Stimulated activated CD4-positive, alpha-beta T cell treated with anti-CD3 and anti-CD28 coated beads, Interleukin-1b, Interleukin-23, amount 100 ng/mL, for 24 hours (primary cell): ENCODE data around the gene UPK1A.
"Not testable (repeated sequence)": the region's sequence is repeated elsewhere in the genome, so short reads cannot be mapped to it uniquely, and the experiment has no call there.

Experiments used
- DNase-seq, 4 experiments: peaks; one replicate each; pipeline ENCODE4 v3.0.0-alpha.2; 2020; ENCODE audit warnings: low read depth in 4 of 4, low spot score in 1 of 4

The UPK1A gene

DNA sequence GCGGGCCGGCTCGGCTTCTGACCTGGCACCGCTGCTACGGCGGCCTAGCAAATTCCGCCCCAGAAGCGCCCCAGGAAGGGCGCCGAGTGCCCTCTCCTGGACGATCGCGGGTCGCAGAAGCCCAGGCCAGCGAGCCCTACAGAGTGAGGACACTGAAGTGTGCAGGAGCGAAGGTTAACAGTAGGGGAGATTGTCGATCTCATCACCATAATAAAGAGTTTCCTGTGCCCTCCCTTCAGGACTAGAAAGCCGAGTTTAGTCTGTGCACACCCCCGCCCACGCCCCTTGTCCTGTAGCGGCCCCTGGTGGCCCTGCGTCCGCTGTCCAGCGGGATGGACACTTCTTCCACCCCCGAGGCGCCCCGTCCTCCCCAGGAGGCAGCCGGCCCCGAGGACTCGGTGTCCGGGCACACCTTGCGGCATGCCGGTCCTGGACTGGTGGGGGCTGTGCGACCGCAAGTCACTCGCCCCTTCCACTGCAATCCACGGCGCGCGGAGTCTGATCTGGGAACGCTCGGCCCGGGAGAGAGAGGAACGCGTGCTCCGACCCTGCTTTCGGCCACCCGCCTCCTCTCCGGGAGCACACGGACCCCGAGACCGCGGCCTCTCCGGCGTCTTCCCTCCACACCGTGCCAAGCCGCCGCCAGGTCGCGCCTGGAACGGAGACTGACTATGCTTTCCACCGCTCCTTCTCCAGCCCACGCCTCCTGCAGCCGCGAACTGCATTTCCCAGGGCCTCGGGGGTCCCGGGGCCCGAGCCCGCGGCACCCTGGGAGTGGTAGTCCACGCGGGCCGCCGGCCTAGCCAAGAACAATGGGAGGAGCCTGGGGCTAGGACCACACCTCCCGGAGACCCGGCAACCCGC lies 50.7 kb downstream of the UPK1A start:
- DNase-seq, result peak in 3 of 4 experiments; percentile 73 to 94 (median 91)

DNA sequence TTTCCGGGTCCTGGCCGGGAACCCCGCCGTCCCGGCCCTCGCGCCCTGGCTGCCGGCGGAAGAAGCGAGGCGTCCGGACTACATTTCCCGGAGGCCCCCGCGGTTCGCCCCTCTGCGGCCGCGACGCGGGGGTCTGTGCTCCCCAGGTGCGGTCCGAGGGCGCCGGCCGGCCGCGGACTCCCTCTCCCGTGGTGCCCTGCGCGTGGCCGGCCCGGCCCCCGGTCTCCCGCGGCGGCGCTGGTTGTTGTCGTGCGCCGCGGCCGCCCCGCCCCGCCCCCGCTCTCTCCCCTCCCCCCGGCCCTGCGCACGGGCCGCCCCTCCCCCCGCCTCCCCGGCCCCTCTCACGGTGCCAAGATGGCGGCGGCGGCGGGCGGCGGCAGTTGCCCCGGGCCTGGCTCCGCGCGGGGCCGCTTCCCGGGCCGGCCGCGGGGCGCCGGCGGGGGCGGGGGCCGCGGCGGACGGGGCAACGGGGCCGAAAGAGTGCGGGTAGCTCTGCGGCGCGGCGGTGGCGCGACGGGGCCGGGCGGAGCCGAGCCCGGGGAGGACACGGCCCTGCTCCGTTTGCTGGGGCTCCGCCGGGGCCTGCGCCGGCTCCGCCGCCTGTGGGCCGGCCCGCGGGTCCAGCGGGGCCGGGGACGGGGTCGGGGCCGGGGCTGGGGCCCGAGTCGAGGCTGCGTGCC lies 51.5 kb downstream of the UPK1A start, which contains the start of gene KMT2B:
Gene KMT2B, plus strand, starts transcription at position 339 of the 680 bp plus-strand sequence. Its CDS starts 16 bp downstream, at position 355.
- peak in 2 of 4 experiments; percentile 83 to 93 for DNase-seq

DNA sequence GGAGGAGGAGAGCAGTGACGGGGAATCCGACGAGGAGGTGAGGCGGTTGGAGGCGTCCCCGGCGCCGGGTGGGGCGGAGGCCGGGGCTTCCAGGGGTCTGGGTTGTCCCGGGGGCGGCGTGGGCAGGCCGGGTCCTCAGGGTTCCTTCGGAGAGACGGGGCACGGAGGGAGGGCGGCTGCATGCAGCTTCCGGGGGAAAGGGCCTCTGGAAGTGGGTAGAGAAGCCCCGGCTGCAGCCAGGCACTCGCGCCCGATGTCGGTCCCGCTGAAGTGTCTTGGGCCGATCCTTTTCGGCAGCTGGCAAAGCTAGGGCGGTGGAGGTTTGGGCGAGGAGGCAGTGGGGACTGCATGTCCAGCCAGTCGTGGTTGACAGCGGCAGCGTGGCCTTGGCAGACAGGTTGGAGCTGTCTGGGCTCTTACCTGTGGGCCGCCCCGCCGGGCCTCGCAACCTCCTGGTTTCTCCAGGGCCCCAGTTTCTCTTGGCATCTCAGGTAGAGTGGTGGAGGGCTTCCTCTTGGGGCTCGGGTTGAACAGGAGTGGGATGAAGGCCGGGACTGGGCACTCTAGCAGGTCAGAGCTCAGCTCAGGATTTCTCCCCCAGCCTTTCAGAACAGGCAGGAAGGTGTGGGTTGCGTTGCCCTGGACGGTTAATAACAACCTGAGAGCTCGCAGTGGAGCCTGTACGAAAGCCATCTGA lies 52.2 kb downstream of the UPK1A start:
- peak in 1 of 4 experiments; percentile 51 for DNase-seq

DNA sequence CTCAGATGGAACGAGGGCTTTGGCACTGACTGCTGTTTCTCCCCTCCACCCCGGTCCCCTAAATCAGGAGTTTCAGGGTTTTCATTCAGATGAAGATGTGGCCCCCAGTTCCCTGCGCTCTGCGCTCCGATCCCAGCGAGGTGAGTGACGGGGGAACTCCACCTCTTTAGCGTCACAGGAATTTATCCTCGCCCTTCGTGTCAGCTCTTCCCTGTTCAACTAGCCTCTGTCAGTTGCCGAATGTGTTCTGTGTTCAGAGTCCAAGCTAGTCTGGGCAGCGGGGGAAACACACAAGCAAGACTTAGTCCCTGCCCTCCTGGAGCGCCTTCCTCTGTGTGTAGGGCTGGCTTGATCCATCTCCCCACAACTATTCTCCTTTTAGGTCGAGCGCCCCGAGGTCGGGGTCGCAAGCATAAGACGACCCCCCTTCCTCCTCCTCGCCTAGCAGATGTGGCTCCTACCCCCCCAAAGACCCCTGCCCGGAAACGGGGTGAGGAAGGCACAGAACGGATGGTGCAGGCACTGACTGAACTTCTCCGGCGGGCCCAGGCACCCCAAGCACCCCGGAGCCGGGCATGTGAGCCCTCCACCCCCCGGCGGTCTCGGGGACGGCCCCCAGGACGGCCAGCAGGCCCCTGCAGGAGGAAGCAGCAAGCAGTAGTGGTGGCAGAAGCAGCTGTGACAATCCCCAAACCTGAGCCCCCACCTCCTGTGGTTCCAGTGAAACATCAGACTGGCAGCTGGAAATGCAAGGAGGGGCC lies 53.3 kb downstream of the UPK1A start:
- DNase-seq, result no peak

DNA sequence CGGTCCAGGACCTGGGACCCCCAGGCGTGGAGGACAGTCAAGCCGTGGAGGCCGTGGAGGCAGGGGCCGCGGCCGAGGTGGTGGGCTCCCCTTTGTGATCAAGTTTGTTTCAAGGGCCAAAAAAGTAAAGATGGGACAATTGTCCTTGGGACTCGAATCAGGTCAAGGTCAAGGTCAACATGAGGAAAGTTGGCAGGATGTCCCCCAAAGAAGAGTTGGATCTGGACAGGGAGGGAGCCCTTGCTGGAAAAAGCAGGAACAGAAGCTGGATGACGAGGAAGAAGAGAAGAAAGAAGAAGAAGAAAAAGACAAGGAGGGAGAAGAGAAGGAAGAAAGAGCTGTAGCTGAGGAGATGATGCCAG lies 53.8 kb downstream of the UPK1A start:
- DNase-seq, result no peak

DNA sequence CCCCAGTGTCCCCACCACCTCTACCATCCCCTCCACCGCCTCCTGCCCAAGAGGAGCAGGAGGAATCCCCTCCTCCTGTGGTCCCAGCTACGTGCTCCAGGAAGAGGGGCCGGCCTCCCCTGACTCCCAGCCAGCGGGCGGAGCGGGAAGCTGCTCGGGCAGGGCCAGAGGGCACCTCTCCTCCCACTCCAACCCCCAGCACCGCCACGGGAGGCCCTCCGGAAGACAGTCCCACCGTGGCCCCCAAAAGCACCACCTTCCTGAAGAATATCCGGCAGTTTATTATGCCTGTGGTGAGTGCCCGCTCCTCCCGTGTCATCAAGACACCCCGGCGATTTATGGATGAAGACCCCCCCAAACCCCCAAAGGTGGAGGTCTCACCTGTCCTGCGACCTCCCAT lies 54.3 kb downstream of the UPK1A start:
- no peak for DNase-seq

DNA sequence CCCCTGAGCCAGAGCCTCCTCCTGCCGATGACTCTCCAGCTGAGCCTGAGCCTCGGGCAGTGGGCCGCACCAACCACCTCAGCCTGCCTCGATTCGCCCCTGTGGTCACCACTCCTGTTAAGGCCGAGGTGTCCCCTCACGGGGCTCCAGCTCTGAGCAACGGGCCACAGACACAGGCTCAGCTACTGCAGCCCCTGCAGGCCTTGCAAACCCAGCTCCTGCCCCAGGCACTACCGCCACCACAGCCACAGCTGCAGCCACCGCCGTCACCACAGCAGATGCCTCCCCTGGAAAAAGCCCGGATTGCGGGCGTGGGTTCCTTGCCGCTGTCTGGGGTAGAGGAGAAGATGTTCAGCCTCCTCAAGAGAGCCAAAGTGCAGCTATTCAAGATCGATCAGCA lies 55.1 kb downstream of the UPK1A start:
- DNase-seq, result no peak

DNA sequence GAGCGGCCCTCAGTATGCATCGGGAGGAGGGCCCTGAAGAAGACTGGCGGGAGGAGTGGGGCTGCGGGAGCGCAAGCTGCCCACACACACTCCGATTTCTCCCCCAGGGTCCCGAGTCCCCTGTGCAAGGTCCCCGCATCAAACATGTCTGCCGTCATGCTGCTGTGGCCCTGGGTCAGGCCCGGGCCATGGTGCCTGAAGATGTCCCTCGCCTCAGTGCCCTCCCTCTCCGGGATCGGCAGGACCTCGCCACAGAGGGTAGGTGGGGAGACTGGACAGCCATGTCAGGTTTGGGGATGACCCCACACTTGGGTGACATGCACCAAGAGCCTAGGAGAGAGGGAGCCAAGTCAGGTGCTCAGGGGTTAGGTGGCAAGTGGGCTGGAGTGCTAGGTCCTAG lies 56.1 kb downstream of the UPK1A start:
- DNase-seq, result no peak

DNA sequence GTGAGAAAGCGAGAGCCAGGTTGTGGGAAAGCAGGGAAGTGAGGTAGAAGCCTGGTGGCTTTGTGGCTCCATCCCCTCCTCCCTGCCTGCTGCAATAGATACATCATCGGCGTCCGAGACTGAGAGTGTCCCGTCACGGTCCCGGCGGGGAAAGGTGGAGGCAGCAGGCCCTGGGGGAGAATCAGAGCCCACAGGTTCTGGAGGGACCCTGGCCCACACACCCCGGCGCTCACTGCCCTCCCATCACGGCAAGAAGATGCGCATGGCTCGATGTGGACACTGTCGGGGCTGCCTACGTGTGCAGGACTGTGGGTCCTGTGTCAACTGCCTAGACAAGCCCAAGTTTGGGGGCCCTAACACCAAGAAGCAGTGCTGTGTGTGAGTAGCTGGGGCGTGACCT lies 56.6 kb downstream of the UPK1A start:
- no peak for DNase-seq

DNA sequence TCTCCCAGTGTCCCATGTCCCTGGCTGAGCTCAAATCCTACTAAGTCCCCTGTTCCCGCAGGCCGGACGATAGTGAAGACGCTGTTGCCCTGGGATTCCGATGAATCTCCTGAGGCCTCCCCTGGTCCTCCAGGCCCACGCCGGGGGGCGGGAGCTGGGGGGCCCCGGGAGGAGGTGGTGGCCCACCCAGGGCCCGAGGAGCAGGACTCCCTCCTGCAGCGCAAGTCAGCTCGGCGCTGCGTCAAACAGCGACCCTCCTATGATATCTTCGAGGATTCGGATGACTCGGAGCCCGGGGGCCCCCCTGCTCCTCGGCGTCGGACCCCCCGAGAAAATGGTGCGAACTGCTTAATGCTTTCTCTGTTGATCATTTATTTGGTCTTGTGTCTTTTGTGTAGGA lies 57.4 kb downstream of the UPK1A start:
- no peak for DNase-seq

DNA sequence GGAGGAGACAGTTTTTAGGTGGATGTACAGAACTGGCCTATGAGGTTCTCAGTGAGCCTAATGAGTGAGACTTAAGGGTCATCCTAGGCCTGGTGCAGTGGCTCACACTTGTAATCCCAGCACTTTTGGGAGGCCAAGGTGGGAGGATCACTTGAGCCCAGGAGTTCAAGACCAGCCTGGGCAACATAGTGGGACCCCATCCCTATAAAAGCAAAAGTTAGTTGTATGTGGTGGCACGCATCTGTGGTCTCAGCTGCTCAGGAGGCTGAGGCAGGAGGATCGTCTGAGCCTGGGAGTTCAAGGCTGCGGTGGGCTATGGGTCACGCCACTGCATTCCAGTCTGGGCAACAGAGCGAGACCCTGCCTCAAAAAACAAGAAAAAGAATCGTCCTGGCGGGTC lies 57.8 kb downstream of the UPK1A start:
- DNase-seq, result not testable (repeated sequence)

DNA sequence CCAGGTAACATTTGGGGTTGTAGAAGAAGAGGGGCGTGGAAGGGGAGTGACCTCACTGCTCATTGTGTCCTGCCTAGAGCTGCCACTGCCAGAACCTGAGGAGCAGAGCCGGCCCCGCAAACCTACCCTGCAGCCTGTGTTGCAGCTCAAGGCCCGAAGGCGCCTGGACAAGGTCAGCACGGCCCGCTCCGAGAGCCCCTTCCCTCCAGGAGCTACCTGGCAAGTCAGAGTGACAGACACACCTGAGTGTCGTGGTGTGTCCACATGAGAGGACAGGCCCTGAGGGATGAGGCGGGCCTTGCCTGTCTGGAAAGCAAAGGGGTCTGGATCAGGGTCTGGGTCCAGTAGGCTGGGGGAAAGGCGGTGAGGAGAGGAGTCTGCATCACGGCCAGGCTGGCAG lies 58.2 kb downstream of the UPK1A start:
- DNase-seq, result no peak

DNA sequence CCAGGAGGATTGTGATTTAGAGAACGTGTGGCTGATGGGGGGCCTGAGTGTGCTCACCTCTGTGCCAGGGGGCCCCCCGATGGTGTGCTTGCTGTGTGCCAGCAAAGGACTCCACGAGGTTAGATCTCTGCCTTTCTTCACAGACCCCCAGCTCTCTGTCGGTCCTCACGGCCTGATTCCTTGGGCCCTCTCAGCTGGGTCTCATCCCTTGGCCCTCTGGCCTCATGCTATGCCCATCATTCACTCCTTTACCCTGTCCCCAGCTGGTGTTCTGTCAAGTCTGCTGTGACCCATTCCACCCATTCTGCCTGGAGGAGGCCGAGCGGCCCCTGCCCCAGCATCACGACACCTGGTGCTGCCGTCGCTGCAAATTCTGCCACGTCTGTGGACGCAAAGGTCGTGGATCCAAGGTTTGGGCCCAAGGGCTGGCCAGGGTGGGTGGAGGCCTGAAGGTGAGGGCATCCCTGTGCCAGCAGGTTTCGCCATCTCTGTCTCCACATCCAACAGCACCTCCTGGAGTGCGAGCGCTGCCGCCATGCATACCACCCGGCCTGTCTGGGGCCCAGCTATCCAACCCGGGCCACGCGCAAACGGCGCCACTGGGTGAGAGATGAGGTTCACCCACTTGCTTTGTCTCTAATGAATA lies 59.0 kb downstream of the UPK1A start:
- DNase-seq, result no peak

DNA sequence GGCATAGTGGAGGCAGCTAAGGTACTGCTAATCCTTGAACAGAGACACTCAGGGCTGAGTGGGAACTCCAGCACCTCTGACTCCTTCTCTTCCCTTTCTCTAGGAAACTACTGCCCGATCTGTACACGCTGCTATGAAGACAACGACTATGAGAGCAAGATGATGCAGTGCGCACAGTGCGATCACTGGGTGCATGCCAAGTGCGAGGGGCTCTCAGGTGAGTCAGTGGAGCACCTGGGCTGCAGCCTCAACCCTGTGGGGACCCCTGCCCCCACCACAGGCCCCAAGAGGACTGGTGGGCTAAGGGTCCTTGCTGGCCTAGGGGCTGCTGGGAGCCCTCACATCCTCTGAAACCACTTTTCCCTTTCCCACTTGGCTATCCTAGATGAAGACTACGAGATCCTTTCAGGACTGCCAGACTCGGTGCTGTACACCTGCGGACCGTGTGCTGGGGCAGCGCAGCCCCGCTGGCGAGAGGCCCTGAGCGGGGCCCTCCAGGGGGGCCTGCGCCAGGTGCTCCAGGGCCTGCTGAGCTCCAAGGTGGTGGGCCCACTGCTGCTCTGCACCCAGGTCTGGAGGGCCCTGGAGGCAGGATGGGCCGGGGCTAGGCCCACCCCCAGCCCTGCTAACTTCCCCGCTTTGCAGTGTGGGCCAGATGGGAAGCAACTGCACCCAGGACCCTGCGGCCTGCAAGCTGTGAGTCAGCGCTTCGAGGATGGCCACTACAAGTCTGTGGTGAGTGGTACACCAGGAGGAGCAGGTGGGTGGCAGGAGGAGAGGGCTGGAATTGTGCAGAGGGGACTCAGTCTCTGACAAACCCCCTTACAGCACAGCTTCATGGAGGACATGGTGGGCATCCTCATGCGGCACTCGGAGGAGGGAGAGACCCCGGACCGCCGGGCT lies 61.0 kb downstream of the UPK1A start:
- DNase-seq, result no peak
